GM18861 (cell line): ENCODE results near the gene LGI2.
"Not testable (repeated sequence)": the region's sequence is repeated elsewhere in the genome, so short reads cannot be mapped to it uniquely, and the experiment has no call there.

ENCODE experiments used
- ATAC-seq: cut with Tn5 transposase; IDR thresholded peaks from one replicate; pipeline ENCODE4 v1.9.1; 2021; ENCODE audit not compliant: unreplicated experiment

Gene LGI2

GRCh38 chr4:25050370-25051078 lies 19.8 kb upstream of the LGI2 start:
- no peak for ATAC-seq

DNA sequence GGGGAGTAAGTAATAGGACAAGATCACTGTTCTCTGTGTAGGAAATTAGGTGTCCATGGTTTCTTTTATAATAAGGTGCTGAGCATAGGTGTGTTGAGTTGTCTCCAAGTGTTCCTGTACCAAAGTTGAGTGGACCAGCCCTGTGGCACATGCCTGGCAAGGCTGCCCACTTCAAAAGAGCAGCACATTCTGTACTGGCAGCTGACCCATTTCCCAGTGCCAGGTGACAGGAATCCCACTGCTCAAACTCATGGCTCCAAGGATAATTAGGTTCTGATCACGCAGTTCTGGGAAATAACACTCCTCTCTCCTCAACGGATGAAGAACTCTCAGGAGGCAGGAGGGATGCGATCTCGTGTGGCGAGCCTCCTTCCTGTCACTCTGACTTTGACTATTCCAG lies 12.8 kb upstream of the LGI2 start:
- ATAC-seq: no peak

- no peak for ATAC-seq
These were observed 2.8 kb upstream of the LGI2 start for GRCh38 chr4:25033526-25033925.

DNA sequence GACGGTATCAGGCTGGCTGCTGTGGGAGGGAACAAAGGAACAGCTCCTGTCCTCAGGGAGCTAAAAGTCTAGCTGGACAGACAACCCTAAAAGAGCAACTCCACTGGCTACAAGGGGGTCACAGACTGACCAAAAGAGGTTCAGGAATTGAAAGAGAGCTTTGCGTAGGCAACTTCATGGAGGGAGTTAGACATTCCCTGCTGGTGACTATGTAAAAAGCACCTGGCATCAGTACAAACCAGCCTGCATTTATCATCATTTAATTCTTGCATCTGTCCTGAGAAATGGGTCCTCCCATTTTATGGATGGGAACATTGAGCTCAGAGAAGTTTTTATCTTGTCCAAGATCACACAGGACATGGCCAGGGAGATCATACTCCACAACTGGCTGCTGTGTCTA lies 1.4 kb upstream of the LGI2 start:
- no peak for ATAC-seq

- ATAC-seq: no peak
These were observed 403 bp upstream of the LGI2 start for GRCh38 chr4:25031077-25031621.

DNA sequence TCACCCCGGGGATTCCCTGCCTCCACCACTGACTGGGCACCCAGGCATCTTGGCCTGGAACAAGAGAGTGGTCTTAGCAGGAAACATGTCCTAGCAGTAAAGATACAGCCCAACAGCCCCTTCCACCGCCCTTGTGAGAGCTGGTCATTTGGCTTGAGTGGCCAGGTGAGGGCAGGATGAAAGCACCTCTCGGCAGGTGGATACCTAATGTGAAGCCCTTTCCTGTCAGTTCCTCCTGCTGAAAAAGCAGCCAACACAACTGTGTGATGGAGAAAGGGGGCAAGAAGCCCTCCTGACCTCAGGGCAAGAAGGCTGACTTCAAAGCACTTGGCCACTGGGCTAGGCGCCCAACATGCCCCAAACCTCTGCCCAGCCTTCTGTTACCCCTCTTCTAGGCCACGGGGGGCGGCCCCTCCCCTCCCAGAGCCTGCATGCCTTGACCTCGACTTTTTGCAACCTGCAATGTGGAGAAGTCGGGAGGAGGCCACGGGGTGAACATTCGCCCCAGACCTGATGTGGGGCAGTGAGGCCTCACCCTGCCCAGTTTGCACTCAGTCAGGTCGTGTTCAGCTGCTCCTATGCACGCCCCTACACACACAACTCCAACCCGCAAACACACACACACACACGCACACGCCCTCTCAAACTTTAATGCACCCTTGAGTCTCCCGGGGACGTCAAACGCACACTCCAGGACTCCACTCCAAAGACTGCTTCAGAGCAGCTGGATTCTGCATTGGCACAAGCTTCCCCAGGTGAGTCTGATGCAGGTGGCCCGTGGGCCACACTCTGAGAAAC lies 1.1 kb downstream of the LGI2 start:
- ATAC-seq: no peak

DNA sequence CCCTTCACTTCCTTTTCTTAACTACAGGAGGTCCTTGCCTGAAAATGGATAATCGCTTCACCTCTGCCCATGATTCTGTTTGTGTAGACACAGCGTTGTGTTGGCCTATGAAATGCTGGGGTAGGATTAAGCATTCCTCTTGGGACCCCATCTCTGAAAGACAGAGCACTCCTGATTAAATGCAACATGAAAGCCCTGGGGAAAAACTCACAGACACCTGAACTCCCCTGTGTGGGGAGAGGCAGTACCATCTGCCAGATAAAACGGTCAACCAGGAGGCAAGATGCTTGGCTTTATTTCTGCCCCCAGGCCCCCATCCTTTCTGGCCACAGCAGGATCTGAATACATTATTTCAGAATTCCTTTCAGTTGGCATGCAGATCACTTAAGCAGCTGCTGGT lies 1.9 kb downstream of the LGI2 start:
- ATAC-seq: no peak

DNA sequence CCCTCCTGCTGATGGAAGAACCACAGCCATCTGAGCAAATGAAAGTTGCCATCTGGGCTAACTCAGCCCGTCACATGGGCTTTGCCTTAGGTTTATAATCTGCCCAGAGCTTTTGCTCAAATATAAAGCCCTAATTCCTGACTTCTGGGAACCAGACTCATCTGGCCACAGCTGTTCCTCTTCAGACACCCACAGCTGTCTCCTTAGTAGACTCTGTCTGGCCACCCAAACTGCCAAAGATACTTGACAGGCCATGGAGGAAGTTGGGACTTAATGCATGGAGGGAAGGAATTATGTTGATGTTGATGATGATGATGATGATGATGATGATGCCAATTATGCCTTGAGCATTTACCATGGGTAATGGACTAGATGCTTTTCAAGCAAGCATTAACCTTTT lies 8.0 kb downstream of the LGI2 start:
- ATAC-seq: no peak

GRCh38 chr4:25021216-25021615 lies 9.5 kb downstream of the LGI2 start:
- no peak for ATAC-seq

- ATAC-seq: no peak
These were observed 10.5 kb downstream of the LGI2 start for GRCh38 chr4:25020236-25020635.

DNA sequence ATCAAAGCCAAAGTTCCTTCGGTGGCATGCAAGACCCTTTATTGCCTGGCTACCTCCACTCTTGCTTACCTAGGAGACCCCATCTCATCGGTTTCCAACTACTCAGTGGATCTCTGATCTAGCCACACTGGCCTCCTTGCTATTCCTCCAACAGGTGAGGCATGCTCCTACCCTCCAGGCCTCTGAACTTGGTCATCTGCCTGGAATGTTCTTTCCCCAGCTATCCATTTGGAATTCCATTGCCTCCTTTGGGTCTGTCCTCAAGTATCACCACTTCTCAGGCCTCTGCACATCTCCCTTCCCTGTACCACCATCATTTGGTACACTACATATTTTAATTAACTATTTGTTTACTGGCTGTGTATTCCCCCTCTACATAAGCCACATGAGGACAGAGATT lies 11.2 kb downstream of the LGI2 start:
- no peak for ATAC-seq

- no peak for ATAC-seq
These were observed 15.7 kb downstream of the LGI2 start for GRCh38 chr4:25015012-25015411.

- not testable (repeated sequence) for ATAC-seq
These were observed 16.1 kb downstream of the LGI2 start for GRCh38 chr4:25014662-25014983.

DNA sequence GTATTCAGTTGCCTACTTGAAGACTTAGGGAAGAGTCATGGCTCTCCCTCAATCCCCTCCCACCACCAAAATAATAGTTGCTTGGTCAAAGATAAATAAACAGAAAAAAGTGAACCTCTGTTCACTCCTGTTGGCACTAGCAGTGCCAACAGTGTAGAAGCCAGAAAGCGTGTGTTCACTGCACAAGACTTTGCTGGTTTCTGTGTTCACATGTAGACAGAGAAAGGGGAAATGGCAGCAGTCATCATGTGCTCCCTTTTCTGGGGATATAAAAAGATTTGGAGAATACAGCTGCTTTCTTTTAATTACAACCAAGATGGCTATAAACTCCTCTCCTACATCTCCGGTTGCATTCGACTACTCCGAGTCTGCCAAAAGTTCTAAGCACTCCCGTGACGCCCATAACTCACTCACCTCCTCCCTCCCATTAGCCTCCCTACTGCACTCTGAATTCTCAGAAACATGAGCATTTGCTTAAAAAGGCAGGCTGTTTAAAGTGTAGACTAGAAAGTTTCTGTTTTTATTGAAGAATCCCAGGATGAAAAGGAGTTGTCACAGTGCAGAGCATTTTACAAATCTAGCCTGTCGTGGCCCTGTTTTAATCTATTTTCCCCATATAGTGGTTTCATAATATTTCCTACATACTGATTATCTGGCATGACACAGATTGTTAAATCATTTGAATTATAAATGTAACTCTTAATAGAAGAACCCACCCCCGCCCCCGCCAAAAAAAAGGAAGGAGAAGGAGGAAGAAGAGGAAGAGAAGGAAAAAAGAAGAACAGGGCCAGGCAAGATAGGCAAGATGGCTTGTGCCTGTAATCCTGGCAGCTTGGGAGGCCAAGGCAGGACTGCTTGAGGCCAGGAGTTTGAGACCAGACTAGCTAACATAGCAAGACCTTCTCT lies 16.7 kb downstream of the LGI2 start:
- ATAC-seq: no peak

GRCh38 chr4:25012655-25013054 lies 18.1 kb downstream of the LGI2 start:
- no peak for ATAC-seq

DNA sequence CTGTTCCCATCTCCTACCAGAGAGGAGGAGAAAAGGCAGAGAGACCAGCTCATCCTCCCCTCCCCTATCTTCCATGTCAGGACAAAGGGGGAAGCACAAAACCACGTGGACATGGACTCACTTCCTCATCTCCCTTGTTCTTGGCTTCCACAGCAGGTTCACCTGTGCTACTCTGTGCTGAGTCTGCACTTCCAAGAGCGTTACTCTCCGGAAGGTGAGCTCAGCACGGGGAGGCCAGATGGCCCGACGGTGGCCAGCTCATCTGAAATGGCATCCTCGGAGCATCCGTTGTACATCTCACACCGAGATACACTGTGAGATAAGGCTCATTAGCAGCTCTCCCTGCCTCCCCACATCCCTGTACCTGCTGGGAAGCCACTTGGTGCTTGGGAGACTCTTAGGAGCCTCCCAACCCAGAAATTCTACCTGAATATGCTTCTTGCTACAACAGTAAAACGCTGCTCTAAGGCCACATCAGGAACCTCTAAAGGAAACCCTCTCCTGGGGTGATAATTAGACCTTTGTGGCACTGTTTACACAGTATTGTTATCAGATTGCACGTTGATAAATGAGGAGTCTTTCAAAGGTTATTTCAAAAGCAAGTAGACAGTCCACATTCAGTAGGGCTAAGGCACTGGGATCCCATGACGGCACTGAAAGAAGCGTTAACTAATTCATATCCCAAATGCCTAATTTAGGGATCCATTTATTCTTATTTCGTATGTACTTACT lies 19.4 kb downstream of the LGI2 start:
- ATAC-seq: no peak

- ATAC-seq: no peak
These were observed 23.1 kb downstream of the LGI2 start for GRCh38 chr4:25007598-25007997.

- ATAC-seq: no peak
These were observed 28.1 kb downstream of the LGI2 start for GRCh38 chr4:25002681-25003080.

GRCh38 chr4:25001509-25001908 lies 29.2 kb downstream of the LGI2 start:
- no peak for ATAC-seq

GRCh38 chr4:25000639-25001038 lies 30.1 kb downstream of the LGI2 start:
- no peak for ATAC-seq
